Measurements from ENCODE around the gene OPALIN. TPM values are rescaled to one million over a fixed set of nuclear protein-coding genes. Genes with fewer than 3 reads are reported as not detected.

Gene OPALIN
- total and polyA plus RNA-seq, 10 of the 15 experiments (the other 5 are each of a cell fraction or from before 2014, with no cell fraction given), result not detected

- TF ChIP-seq ZNF24 (IDR thresholded peaks at IDR 0.05) (no peak), FOXK2 (IDR thresholded peaks at IDR 0.05) (no peak)
Measured at GRCh38 chr10:96384506-96384905, 25.7 kb upstream of the OPALIN start (continued).

GRCh38 chr10:96380821-96381220 is 22.0 kb upstream of the OPALIN start:
- no peak overlapping the region for H3K9ac ChIP-seq (ENCODE audit: control insufficient read depth, insufficient read depth, low read length)

More at GRCh38 chr10:96380821-96381220, 22.0 kb upstream of the OPALIN start:
- no peak overlapping the region for H3K4me2 ChIP-seq (ENCODE audit: control insufficient read depth, insufficient read depth)
- no peak overlapping the region for H3K27ac ChIP-seq (ENCODE audit: control insufficient read depth, insufficient read depth)
- H4K20me1 ChIP-seq (ENCODE audit: control insufficient read depth, insufficient read depth), result no peaks in the 10 kb centered on the region
- no peak overlapping the region for H2AFZ ChIP-seq (ENCODE audit: control insufficient read depth, low read depth, low read length)
- in situ Hi-C loops (cut with MboI) (no loop called here), intact Hi-C loops (cut with micrococcal nuclease; ENCODE audit: unreplicated experiment) (no loop called here)
- ChIA-PET CTCF (no interaction called here), SMC1A (ENCODE audit: uncharacterized antibody, unreplicated experiment) (no interaction called here), POLR2A (no interaction called here), RAD21 (ENCODE audit: unreplicated experiment) (no interaction called here)
- WGBS (ENCODE audit: insufficient coverage, insufficient replicate concordance, low lambda C conversion rate, missing lambda C conversion rate), result 63% methylated on average over 1 of the region's 7 CpGs
- no peak for DNase-seq (ENCODE audit: low read depth, low spot score)
- no peak for FAIRE-seq
- no TSS peak for BruUV-seq (replicated peaks)
- no peaks in the 10 kb centered on the region for H3K4me1 ChIP-seq (ENCODE audit: control insufficient read depth, insufficient read depth, low read length)
- H3K79me2 ChIP-seq (ENCODE audit: control insufficient read depth, insufficient read depth, low read length), result no peaks in the 10 kb centered on the region
- no peak for ATAC-seq
- no peak overlapping the region for H3K4me3 ChIP-seq
- TF ChIP-seq SMAD1 (IDR thresholded peaks at IDR 0.05; ENCODE audit: low read depth, partially characterized antibody) (no peak), CUX1 (IDR thresholded peaks at IDR 0.05; ENCODE audit: insufficient replicate concordance, low read depth, low read length) (no peak)
- no peaks in the 10 kb centered on the region for H3K36me3 ChIP-seq (ENCODE audit: control insufficient read depth in 2 of 2, insufficient read depth in 2 of 2, low read length in 1 of 2)
- no peaks in the 10 kb centered on the region; a peak in 2 of 4 replicates for H3K27me3 ChIP-seq (replicated peaks in 1 of 2; ENCODE audit: control insufficient read depth in 2 of 2, insufficient read depth in 2 of 2, low read length in 1 of 2)
- no peaks in the 10 kb centered on the region for H3K9me3 ChIP-seq (replicated peaks; ENCODE audit: control insufficient read depth, insufficient read depth, low read length)

Measured in GM12878 (cell line).